Measurements from ENCODE around the gene NAV1.
"Not testable (repeated sequence)": the region's sequence is repeated elsewhere in the genome, so short reads cannot be mapped to it uniquely, and the experiment has no call there.

Gene NAV1

GRCh38 chr1:201503397-201504176, 35.3 kb upstream of the NAV1 start:
- no peak for DNase-seq

GRCh38 chr1:201504179-201504631, 34.7 kb upstream of the NAV1 start:
- DNase-seq, result no peak

- no peak for DNase-seq
These were observed 34.0 kb upstream of the NAV1 start for GRCh38 chr1:201504799-201505502.

GRCh38 chr1:201505503-201505890, 33.4 kb upstream of the NAV1 start:
- DNase-seq, result no peak

GRCh38 chr1:201506092-201506491, 32.8 kb upstream of the NAV1 start:
- DNase-seq, result no peak

- DNase-seq, result peak; percentile 86
These were observed 32.2 kb upstream of the NAV1 start, which contains the start of gene CSRP1 for GRCh38 chr1:201506557-201507359. Gene CSRP1, minus strand, starts transcription at chr1:201507123. Its CDS starts 10,820 bp downstream, at chr1:201496303.

GRCh38 chr1:201507360-201507675, 31.6 kb upstream of the NAV1 start:
- DNase-seq, result no peak

GRCh38 chr1:201508809-201509208, 30.1 kb upstream of the NAV1 start:
- no peak for DNase-seq

GRCh38 chr1:201509601-201510374, 29.1 kb upstream of the NAV1 start:
- DNase-seq, result no peak

- no peak for DNase-seq
These were observed 28.2 kb upstream of the NAV1 start for GRCh38 chr1:201510734-201511133.

GRCh38 chr1:201511396-201511940, 27.5 kb upstream of the NAV1 start:
- no peak for DNase-seq

GRCh38 chr1:201511941-201512539, 26.9 kb upstream of the NAV1 start:
- no peak for DNase-seq

GRCh38 chr1:201513498-201514243, 25.3 kb upstream of the NAV1 start:
- DNase-seq, result no peak

GRCh38 chr1:201514466-201514865, 24.5 kb upstream of the NAV1 start:
- no peak for DNase-seq

- no peak for DNase-seq
These were observed 23.7 kb upstream of the NAV1 start for GRCh38 chr1:201515062-201515750.

- DNase-seq, result no peak
These were observed 23.0 kb upstream of the NAV1 start for GRCh38 chr1:201515895-201516294.

- no peak for DNase-seq
These were observed 22.3 kb upstream of the NAV1 start for GRCh38 chr1:201516511-201517127.

- no peak for DNase-seq
These were observed 21.3 kb upstream of the NAV1 start for GRCh38 chr1:201517631-201518030.

- DNase-seq, result no peak
These were observed 20.9 kb upstream of the NAV1 start for GRCh38 chr1:201518071-201518470.

- DNase-seq, result not testable (repeated sequence)
These were observed 18.8 kb upstream of the NAV1 start for GRCh38 chr1:201520046-201520575.

Measured in CD4-positive, alpha-beta T cell treated with Interleukin-12 subunit alpha and Interleukin-12 subunit beta, for 1 hour (primary cell).